D721Med (cell line): Measurements from ENCODE around the gene CNIH3.

ENCODE experiments used
- DNase-seq: peaks from one replicate; pipeline ENCODE4 v3.0.0; 2011; ENCODE audit warnings: low spot score; ENCODE audit not compliant: insufficient read length
- FAIRE-seq: peaks from 2 replicates; lab custom pipeline; 2011; peaks lifted over from hg19 to GRCh38; lab: Jason Lieb, UNC
- TF ChIP-seq, protein P1 (sequence below): IDR thresholded peaks from 2 replicates; pipeline ENCODE4 v1.5.1; 2012; ENCODE audit warnings: mild to moderate bottlenecking, control low read depth; ENCODE audit not compliant: insufficient read depth; ENCODE audit errors: missing control alignments

The CNIH3 gene

GRCh38 chr1:224694969-224695368 lies 78.9 kb downstream of the CNIH3 start:
- TF ChIP-seq, protein P1, sequence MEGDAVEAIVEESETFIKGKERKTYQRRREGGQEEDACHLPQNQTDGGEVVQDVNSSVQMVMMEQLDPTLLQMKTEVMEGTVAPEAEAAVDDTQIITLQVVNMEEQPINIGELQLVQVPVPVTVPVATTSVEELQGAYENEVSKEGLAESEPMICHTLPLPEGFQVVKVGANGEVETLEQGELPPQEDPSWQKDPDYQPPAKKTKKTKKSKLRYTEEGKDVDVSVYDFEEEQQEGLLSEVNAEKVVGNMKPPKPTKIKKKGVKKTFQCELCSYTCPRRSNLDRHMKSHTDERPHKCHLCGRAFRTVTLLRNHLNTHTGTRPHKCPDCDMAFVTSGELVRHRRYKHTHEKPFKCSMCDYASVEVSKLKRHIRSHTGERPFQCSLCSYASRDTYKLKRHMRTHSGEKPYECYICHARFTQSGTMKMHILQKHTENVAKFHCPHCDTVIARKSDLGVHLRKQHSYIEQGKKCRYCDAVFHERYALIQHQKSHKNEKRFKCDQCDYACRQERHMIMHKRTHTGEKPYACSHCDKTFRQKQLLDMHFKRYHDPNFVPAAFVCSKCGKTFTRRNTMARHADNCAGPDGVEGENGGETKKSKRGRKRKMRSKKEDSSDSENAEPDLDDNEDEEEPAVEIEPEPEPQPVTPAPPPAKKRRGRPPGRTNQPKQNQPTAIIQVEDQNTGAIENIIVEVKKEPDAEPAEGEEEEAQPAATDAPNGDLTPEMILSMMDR = no peak
- FAIRE-seq = no peak
- no peak for DNase-seq

GRCh38 chr1:224696021-224696420 lies 79.9 kb downstream of the CNIH3 start:
- TF ChIP-seq, protein P1 = no peak
- DNase-seq (no peak), FAIRE-seq (no peak)

GRCh38 chr1:224696891-224697765 lies 81.0 kb downstream of the CNIH3 start:
- FAIRE-seq = no peak
- TF ChIP-seq, protein P1 = no peak
- no peak for DNase-seq

DNA sequence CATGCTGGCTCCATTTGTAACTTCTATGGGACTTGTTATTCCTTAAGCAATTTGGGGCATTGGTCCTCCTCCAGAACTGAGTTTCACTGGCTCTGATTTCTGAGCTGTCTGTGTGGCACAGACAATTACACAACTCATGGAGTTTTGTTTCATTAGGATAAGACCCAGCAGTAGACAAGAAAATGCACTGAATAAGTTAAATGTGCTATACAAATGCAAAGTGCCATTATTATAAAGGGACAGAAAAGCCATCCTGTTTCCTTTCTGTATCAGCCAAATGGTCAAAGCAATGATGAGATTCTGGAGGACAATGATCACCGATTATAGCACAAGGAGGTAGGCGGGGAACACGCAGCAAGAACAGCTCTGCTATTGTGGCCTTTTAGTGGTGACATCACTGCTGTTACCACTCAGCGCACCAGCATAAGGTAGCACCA lies 81.9 kb downstream of the CNIH3 start:
- TF ChIP-seq, protein P1 = no peak
- no peak for DNase-seq
- FAIRE-seq = no peak

GRCh38 chr1:224700918-224701531 lies 84.9 kb downstream of the CNIH3 start:
- no peak for DNase-seq
- TF ChIP-seq, protein P1 = peak; percentile 62
- no peak for FAIRE-seq

DNA sequence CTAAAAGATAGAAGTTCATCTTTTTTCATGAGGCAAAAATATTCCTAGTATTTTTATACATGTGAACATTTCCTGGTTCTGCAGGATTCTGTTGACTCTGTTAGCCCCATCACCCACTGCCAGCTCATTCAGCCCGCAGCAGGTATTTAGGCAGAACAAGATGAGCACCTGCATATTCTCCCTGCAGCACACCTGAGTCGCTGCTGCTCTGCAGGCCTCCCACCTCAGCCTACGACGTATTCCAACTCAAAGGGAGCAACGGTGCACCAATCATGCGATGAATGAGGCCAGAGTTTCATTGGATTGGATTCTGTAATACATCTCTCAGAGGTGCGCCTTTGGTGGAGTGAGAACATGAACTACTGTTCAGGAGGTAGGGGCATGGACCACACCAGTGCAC lies 87.6 kb downstream of the CNIH3 start:
- TF ChIP-seq, protein P1 = no peak
- DNase-seq (no peak), FAIRE-seq (no peak)
